H1 (cell line): ENCODE data around the gene STX18. TPM values are rescaled to one million over a fixed set of nuclear protein-coding genes. Genes with fewer than 3 reads are reported as not detected.

Source experiments
- CTCF ChIA-PET: fragments of 300-600 bp; sonication (Branson Sonifier 250); formaldehyde crosslinking; loops from one replicate; lab custom pipeline; 2021; ENCODE audit not compliant: partially characterized antibody; lab: Charles Lee
- POLR2A ChIA-PET: fragments of 300-600 bp; sonication (Branson Sonifier 250); formaldehyde crosslinking; loops from one replicate; lab custom pipeline; 2021; ENCODE audit warnings: inconsistent platforms; ENCODE audit not compliant: partially characterized antibody; lab: Charles Lee
- DNase-seq, 2 experiments: peaks; one replicate each; pipeline versions ENCODE4 v3.0.0 to v3.0.0-alpha.2; 2010 to 2022; ENCODE audit warnings: low spot score in 2 of 2, low read depth in 1 of 2, mixed read lengths in 1 of 2
- FAIRE-seq: peaks from 2 replicates; lab custom pipeline; 2011; peaks lifted over from hg19 to GRCh38; lab: Jason Lieb, UNC
- H2AFZ ChIP-seq: 2 replicates; pipeline ENCODE4 v1.8.1; 2012; ENCODE audit warnings: low read length, inconsistent platforms
- H2AK5ac ChIP-seq: 2 replicates; pipeline ENCODE4 v1.6.1; 2013; ENCODE audit warnings: low read depth, low read length
- H2BK120ac ChIP-seq: replicated peaks from 2 replicates; pipeline ENCODE3; 2013; ENCODE audit warnings: low read depth, low read length, inconsistent platforms
- H2BK12ac ChIP-seq: 2 replicates; pipeline ENCODE4 v1.6.1; 2013; ENCODE audit warnings: low read depth, low read length
- H2BK15ac ChIP-seq: 2 replicates; pipeline ENCODE4 v1.6.1; 2013; ENCODE audit warnings: low read length
- H2BK20ac ChIP-seq: 2 replicates; pipeline ENCODE4 v1.6.1; 2013; ENCODE audit warnings: low read length
- H2BK5ac ChIP-seq: 2 replicates; pipeline ENCODE4 v1.6.1; 2013; ENCODE audit warnings: low read depth, low read length
- H3K14ac ChIP-seq: 2 replicates; pipeline ENCODE4 v1.6.1; 2013; ENCODE audit warnings: inconsistent platforms; ENCODE audit not compliant: insufficient read length
- H3K18ac ChIP-seq: 2 replicates; pipeline ENCODE4 v1.6.1; 2013; ENCODE audit warnings: low read length; ENCODE audit errors: extremely low read depth
- H3K23ac ChIP-seq: 2 replicates; pipeline ENCODE4 v1.6.1; 2013; ENCODE audit warnings: inconsistent platforms; ENCODE audit not compliant: insufficient read length
- H3K23me2 ChIP-seq: 2 replicates; pipeline ENCODE4 v1.6.1; 2013; ENCODE audit warnings: low read depth, low read length
- H3K27ac ChIP-seq: 2 replicates; pipeline ENCODE4 v1.6.1; 2011; ENCODE audit warnings: low read depth, low read length, inconsistent platforms
- H3K27me3 ChIP-seq, 4 experiments: replicated peaks in 1 of 4; 1 replicate in 1 of 4; 2 replicates in 3 of 4; pipeline versions ENCODE4 v1.6.1 to v1.8.1; 2011 to 2013; ENCODE audit warnings: low read length in 3 of 4, mild to moderate bottlenecking in 3 of 4, inconsistent platforms in 2 of 4, mixed read lengths in 2 of 4, moderate library complexity in 1 of 4; ENCODE audit not compliant: control insufficient read depth in 3 of 4, insufficient read depth in 3 of 4; ENCODE audit errors: extremely low read depth in 1 of 4
- H3K36me3 ChIP-seq, 4 experiments: 2 replicates each; pipeline versions ENCODE4 v1.6.1 to v1.8.1; 2011 to 2013; ENCODE audit warnings: mild to moderate bottlenecking in 4 of 4, low read length in 3 of 4, moderate library complexity in 2 of 4, control low read depth in 1 of 4, inconsistent platforms in 1 of 4; ENCODE audit not compliant: insufficient read depth in 4 of 4, control insufficient read depth in 2 of 4
- H3K4ac ChIP-seq: replicated peaks from 2 replicates; pipeline ENCODE3; 2013; ENCODE audit warnings: low read length, low read depth, mixed read lengths, inconsistent platforms; ENCODE audit not compliant: insufficient read length
- H3K4me1 ChIP-seq, 4 experiments: replicated peaks in 1 of 4; 1 replicate in 1 of 4; 2 replicates in 3 of 4; pipeline versions ENCODE4 v1.6.1 to v1.8.1; 2011 to 2013; ENCODE audit warnings: low read length in 3 of 4, inconsistent platforms in 2 of 4, mixed read lengths in 1 of 4; ENCODE audit not compliant: insufficient read depth in 4 of 4, control insufficient read depth in 3 of 4
- H3K4me2 ChIP-seq, 2 experiments: 2 replicates each; pipeline versions ENCODE4 v1.6.1 to v1.8.1; 2011 to 2013; ENCODE audit warnings: low read depth in 2 of 2, low read length in 2 of 2, control low read depth in 1 of 2, inconsistent platforms in 1 of 2, mild to moderate bottlenecking in 1 of 2; ENCODE audit not compliant: insufficient read depth in 1 of 2
- H3K4me3 ChIP-seq, 4 experiments: fragments of 200-600, 300-600 bp in 1 of 4; sonication (generic), shearing (Covaris generic), sonication (Bioruptor Twin) in 1 of 4; 2 replicates each; pipeline versions ENCODE4 v1.5.1 to v1.8.1; 2011 to 2016; ENCODE audit warnings: low read length in 4 of 4, low read depth in 3 of 4, control low read depth in 2 of 4, inconsistent platforms in 2 of 4, mild to moderate bottlenecking in 2 of 4, mixed read lengths in 1 of 4, moderate library complexity in 1 of 4; ENCODE audit not compliant: insufficient read depth in 2 of 4; ENCODE audit errors: extremely low read depth in 1 of 4
- H3K56ac ChIP-seq: replicated peaks from 2 replicates; pipeline ENCODE3; 2013; ENCODE audit warnings: low read depth, mild to moderate bottlenecking, mixed read lengths, low read length, inconsistent platforms; ENCODE audit not compliant: insufficient read length
- H3K79me1 ChIP-seq: 2 replicates; pipeline ENCODE4 v1.6.1; 2013; ENCODE audit warnings: low read depth, low read length, control low read depth
- H3K79me2 ChIP-seq, 2 experiments: 2 replicates each; pipeline versions ENCODE4 v1.6.1 to v1.8.1; 2012 to 2013; ENCODE audit warnings: low read length in 2 of 2, mild to moderate bottlenecking in 2 of 2, inconsistent platforms in 1 of 2; ENCODE audit not compliant: insufficient read depth in 2 of 2, control insufficient read depth in 1 of 2
- H3K9ac ChIP-seq, 4 experiments: replicated peaks in 1 of 4; 1 replicate in 1 of 4; 2 replicates in 3 of 4; pipeline versions ENCODE4 v1.6.1 to v1.8.1; 2011 to 2013; ENCODE audit warnings: low read depth in 3 of 4, low read length in 3 of 4, control low read depth in 2 of 4, mild to moderate bottlenecking in 2 of 4, moderate library complexity in 2 of 4, inconsistent platforms in 1 of 4; ENCODE audit errors: extremely low read depth in 1 of 4
- H3K9me3 ChIP-seq, 2 experiments: 2 replicates each; pipeline versions ENCODE4 v1.6.1 to v1.8.1; 2012 to 2013; ENCODE audit warnings: mild to moderate bottlenecking in 2 of 2, moderate library complexity in 2 of 2, control low read depth in 1 of 2, inconsistent platforms in 1 of 2, low read depth in 1 of 2, low read length in 1 of 2, mixed read lengths in 1 of 2; ENCODE audit not compliant: insufficient read depth in 2 of 2
- H4K20me1 ChIP-seq, 2 experiments: replicated peaks in 1 of 2; 2 replicates each; pipeline versions ENCODE3 to v1.8.1; 2011 to 2013; ENCODE audit warnings: inconsistent platforms in 2 of 2, low read length in 2 of 2, mild to moderate bottlenecking in 1 of 2; ENCODE audit not compliant: insufficient read depth in 2 of 2, control insufficient read depth in 1 of 2
- H4K5ac ChIP-seq: 2 replicates; pipeline ENCODE4 v1.6.1; 2013; ENCODE audit warnings: low read length, low read depth, mixed read lengths, inconsistent platforms; ENCODE audit not compliant: insufficient read length
- H4K8ac ChIP-seq: 2 replicates; pipeline ENCODE4 v1.8.0; 2013; ENCODE audit warnings: mild to moderate bottlenecking, moderate library complexity, low read length, inconsistent platforms; ENCODE audit not compliant: insufficient read depth; ENCODE audit errors: extremely low read depth
- H4K91ac ChIP-seq: replicated peaks from 2 replicates; pipeline ENCODE3; 2013; ENCODE audit warnings: low read length, mixed read lengths, inconsistent platforms; ENCODE audit not compliant: insufficient read length
- BACH1 ChIP-seq: IDR thresholded peaks from 2 replicates; pipeline ENCODE4 v1.6.1; 2012; ENCODE audit warnings: low read length, improper control_type of control experiment
- CHD1 ChIP-seq: IDR thresholded peaks from 2 replicates; pipeline ENCODE4 v1.6.1; 2012; ENCODE audit warnings: low read depth, low read length, improper control_type of control experiment
- CHD2 ChIP-seq: IDR thresholded peaks from 2 replicates; pipeline ENCODE4 v1.6.1; 2012; ENCODE audit warnings: low read length, improper control_type of control experiment
- CREB1 ChIP-seq: IDR thresholded peaks from 2 replicates; pipeline ENCODE4 v1.6.1; 2012; ENCODE audit warnings: inconsistent platforms
- GTF2F1 ChIP-seq: IDR thresholded peaks from 2 replicates; pipeline ENCODE4 v1.6.1; 2012; ENCODE audit warnings: low read depth, low read length, improper control_type of control experiment, borderline replicate concordance
- HDAC6 ChIP-seq: IDR thresholded peaks from one replicate; pipeline ENCODE4 v1.7.1; 2012; ENCODE audit warnings: low read depth, mild to moderate bottlenecking, inconsistent platforms, low read length, moderate library complexity
- KDM4A ChIP-seq: IDR thresholded peaks from one replicate; pipeline ENCODE4 v1.7.1; 2012; ENCODE audit warnings: low read depth, mild to moderate bottlenecking, moderate library complexity, low read length, inconsistent platforms; ENCODE audit not compliant: severe bottlenecking
- POU5F1 ChIP-seq: IDR thresholded peaks from 2 replicates; pipeline ENCODE4 v1.6.1; 2011; ENCODE audit warnings: low read depth, mild to moderate bottlenecking, low read length, moderate library complexity
- RFX5 ChIP-seq: IDR thresholded peaks from 2 replicates; pipeline ENCODE4 v1.6.1; 2011; ENCODE audit warnings: low read depth, low read length, improper control_type of control experiment, borderline replicate concordance
- RXRA ChIP-seq: IDR thresholded peaks from 2 replicates; pipeline ENCODE4 v1.6.1; 2011; ENCODE audit warnings: low read depth, mild to moderate bottlenecking, low read length, moderate library complexity; ENCODE audit not compliant: insufficient read depth
- SP2 ChIP-seq: IDR thresholded peaks from 2 replicates; pipeline ENCODE4 v1.6.1; 2012; ENCODE audit warnings: mild to moderate bottlenecking, low read length, inconsistent platforms
- SRF ChIP-seq: IDR thresholded peaks from 2 replicates; pipeline ENCODE4 v1.6.1; 2011; ENCODE audit warnings: mild to moderate bottlenecking, low read depth, low read length, moderate library complexity
- TCF12 ChIP-seq: IDR thresholded peaks from 2 replicates; pipeline ENCODE4 v1.6.1; 2011; ENCODE audit warnings: low read depth, mild to moderate bottlenecking, low read length
- WGBS, 2 experiments: shearing (Covaris generic) in 1 of 2; methylation state at CpG; one replicate each; pipeline versions ENCODE4 v1.1.6 to v1.1.7; 2013 to 2015; ENCODE audit warnings: low lambda C conversion rate in 2 of 2, mixed read lengths in 2 of 2, inconsistent platforms in 1 of 2, low coverage in 1 of 2, missing lambda C conversion rate in 1 of 2; ENCODE audit not compliant: insufficient replicate concordance in 2 of 2, insufficient coverage in 1 of 2, insufficient read length in 1 of 2; ENCODE audit errors: extremely low coverage in 1 of 2, missing lambda C conversion rate in 1 of 2; 5-methylcytosine and 5-hydroxymethylcytosine counted together
- polyA plus RNA-seq, 7 experiments: library from polyadenylated mRNA; depleted of rRNA in 3 of 7; stranded (reverse) in 5 of 7; unstranded in 2 of 7; fragments of >200 nt in 5 of 7; fragments of 200-250 nt in 2 of 7; gene quantifications; 1 replicate in 5 of 7; 2 replicates in 1 of 7; 4 replicates in 1 of 7; pipeline versions ENCODE4 v1.2.1 to v1.2.3, GENCODE V29; 2011 to 2013; ENCODE audit warnings: missing spikeins in 2 of 7, mixed read lengths in 2 of 7
- total RNA-seq: library from RNA; stranded (reverse); fragmentation: NEBNext Ultra II Directional; extraction: Animal tissue kit (Norgen Biotek cat#: 25700); gene quantifications from 2 replicates; pipeline ENCODE4 v1.2.1, GENCODE V29; 2021

STX18 gene
- total and polyA plus RNA-seq, 2 of the 8 experiments (the other 6 are each of a cell fraction or from before 2014, with no cell fraction given) = 14.6 to 18.3 TPM

- H3K4me2 ChIP-seq = no peak overlapping the region
- H3K4ac ChIP-seq = no peak overlapping the region
- no peak overlapping the region for H3K23ac ChIP-seq
- no peaks in the 10 kb centered on the region for H3K36me3 ChIP-seq
- no peak overlapping the region for H3K56ac ChIP-seq
- H4K91ac ChIP-seq = no peak overlapping the region
- no peak overlapping the region for H3K18ac ChIP-seq
- no peak for DNase-seq
- no peak overlapping the region for H3K9ac ChIP-seq
- no peaks in the 10 kb centered on the region; the same call in 1 of the 2 replicates for H3K23me2 ChIP-seq
- H4K5ac ChIP-seq = no peak overlapping the region
- H4K20me1 ChIP-seq = no peaks in the 10 kb centered on the region
- no peak overlapping the region for H3K14ac ChIP-seq
- WGBS, 2 experiments = 82% methylated on average over 4 of the region's 4 CpGs; no CpG with 5 or more reads in 1 of the 2 experiments
- H2BK12ac ChIP-seq = no peak overlapping the region
- CTCF ChIA-PET = interaction anchor here (0.6 to 1.5 kb wide), 5 partner anchors 11 to 52 kb away, joined by 3 to 6 read pairs (median 4); no protein-coding TSS in a partner anchor
- no peak overlapping the region for H3K27ac ChIP-seq
- no peaks in the 10 kb centered on the region for H3K9me3 ChIP-seq
- no peak overlapping the region for H2AFZ ChIP-seq
- POLR2A ChIA-PET = no interaction called here
- H3K79me1 ChIP-seq = no peaks in the 10 kb centered on the region
- no peaks in the 10 kb centered on the region for H3K79me2 ChIP-seq
- H2BK5ac ChIP-seq = no peak overlapping the region
- H2BK20ac ChIP-seq = no peak overlapping the region
- no peak overlapping the region for H2BK120ac ChIP-seq
- no peak overlapping the region for H2AK5ac ChIP-seq
- H3K27me3 ChIP-seq = no peaks in the 10 kb centered on the region
- no peak overlapping the region for H3K4me3 ChIP-seq
- FAIRE-seq = no peak
- TF ChIP-seq TCF12 = no peak
- TF ChIP-seq SRF = no peak
- TF ChIP-seq CREB1 = no peak
- no peak for TF ChIP-seq GTF2F1
- no peak for TF ChIP-seq CHD1
- TF ChIP-seq SP2 = no peak
- no peak for TF ChIP-seq BACH1
- TF ChIP-seq RFX5 = no peak
- TF ChIP-seq KDM4A = no peak
- TF ChIP-seq CHD2 = no peak
- no peak for TF ChIP-seq RXRA
- no peak for TF ChIP-seq POU5F1
- no peak for TF ChIP-seq HDAC6
- TF ChIP-seq, all 59 proteins: peak for 0
- no peaks in the 10 kb centered on the region for H3K4me1 ChIP-seq
- no peak overlapping the region for H4K8ac ChIP-seq
- no peak overlapping the region for H2BK15ac ChIP-seq
Measured at GRCh38 chr4:4433941-4434340, 107.9 kb downstream of the STX18 start.
